D721Med (cell line): Measurements from ENCODE around the gene NR1I3.
A peak's percentile ranks its signal among the peaks of the same experiment; 100 is the strongest.

Experiments
- DNase-seq: peaks from one replicate; pipeline ENCODE4 v3.0.0; 2011; ENCODE audit warnings: low spot score; ENCODE audit not compliant: insufficient read length
- FAIRE-seq: peaks from 2 replicates; lab custom pipeline; 2011; peaks lifted over from hg19 to GRCh38; lab: Jason Lieb, UNC
- TF ChIP-seq, protein P1 (sequence below): IDR thresholded peaks from 2 replicates; pipeline ENCODE4 v1.5.1; 2012; ENCODE audit warnings: mild to moderate bottlenecking, control low read depth; ENCODE audit not compliant: insufficient read depth; ENCODE audit errors: missing control alignments

NR1I3 gene

DNA sequence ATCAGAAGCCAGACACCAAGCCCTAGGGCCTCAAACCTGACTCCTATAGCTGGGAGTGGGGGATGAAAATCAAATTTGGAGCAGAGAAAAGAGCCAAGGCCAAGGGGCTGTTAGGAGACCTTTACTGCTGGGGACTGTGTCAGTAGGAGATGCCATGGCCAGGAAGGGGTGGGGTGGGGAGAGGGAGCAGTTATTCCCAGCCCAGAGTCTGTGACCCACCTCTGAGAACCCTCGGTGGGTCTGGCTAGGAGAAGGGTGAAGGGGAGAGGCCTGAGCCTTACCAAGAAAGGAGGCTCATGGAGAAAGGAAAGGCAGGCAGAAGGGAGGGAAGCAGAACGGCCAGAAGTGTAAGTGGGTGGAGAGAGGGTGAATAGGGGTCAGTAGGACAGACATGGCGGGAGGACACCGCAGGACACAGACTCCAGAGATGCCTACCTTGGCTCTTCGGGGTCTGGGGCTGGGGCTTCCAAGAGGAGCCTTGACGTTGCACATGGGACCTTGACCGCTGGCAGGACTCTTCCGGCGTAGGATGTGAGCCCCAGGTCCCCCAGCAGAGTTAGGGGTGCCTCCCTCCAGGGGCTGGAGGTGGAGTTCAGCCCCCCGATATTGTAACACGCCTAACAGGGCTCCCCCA is 40.3 kb downstream of the NR1I3 start:
- TF ChIP-seq, protein P1, sequence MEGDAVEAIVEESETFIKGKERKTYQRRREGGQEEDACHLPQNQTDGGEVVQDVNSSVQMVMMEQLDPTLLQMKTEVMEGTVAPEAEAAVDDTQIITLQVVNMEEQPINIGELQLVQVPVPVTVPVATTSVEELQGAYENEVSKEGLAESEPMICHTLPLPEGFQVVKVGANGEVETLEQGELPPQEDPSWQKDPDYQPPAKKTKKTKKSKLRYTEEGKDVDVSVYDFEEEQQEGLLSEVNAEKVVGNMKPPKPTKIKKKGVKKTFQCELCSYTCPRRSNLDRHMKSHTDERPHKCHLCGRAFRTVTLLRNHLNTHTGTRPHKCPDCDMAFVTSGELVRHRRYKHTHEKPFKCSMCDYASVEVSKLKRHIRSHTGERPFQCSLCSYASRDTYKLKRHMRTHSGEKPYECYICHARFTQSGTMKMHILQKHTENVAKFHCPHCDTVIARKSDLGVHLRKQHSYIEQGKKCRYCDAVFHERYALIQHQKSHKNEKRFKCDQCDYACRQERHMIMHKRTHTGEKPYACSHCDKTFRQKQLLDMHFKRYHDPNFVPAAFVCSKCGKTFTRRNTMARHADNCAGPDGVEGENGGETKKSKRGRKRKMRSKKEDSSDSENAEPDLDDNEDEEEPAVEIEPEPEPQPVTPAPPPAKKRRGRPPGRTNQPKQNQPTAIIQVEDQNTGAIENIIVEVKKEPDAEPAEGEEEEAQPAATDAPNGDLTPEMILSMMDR = no peak
- FAIRE-seq = no peak
- no peak for DNase-seq

DNA sequence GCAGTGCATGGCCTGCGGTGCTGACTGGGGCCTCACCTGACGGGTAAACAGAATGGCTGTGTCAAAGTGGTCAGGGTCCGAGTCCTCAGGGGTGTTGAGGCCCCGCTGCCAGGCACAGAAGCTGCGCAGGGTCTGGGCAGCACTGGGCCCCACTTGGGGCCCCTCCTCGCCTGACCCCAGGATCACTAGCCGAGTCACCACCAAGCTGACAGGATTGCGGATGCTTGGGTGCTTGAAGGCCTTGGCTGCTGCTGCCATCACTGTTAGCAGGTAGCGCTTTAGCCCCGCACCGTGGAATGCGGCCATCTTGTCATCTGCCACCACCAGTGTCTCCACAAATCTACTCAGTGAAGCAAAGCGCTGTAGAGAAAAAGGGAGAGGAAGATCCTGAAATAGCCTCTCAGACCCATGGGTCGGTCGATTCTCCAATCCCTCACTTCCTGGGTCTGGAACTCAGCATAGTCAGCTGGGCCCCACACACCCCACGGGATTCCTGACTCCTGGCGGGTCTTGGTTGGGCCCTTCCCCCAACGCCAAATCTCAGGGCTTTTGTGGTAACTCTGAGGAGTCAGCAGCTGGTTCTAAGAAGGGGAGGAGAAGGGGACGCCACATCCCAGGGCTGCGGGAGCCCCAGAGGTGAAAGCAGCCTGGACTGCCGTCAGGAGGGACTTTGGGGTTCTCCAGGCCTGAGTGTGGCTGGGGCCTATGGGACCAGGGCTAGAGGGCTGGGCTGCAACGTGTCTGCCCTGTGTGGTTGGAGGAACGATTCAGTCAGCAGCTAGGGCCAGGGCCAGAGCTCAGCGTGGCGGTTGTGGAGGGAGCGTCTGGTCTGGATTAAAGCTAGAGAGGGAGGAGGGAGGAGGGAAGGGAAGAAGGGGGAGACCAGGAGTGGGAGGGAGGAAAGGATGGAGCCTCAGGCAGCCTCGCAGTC is 41.2 kb downstream of the NR1I3 start:
- FAIRE-seq (peak; percentile 56), DNase-seq (peak; percentile 85)
- TF ChIP-seq, protein P1 = no peak

DNA sequence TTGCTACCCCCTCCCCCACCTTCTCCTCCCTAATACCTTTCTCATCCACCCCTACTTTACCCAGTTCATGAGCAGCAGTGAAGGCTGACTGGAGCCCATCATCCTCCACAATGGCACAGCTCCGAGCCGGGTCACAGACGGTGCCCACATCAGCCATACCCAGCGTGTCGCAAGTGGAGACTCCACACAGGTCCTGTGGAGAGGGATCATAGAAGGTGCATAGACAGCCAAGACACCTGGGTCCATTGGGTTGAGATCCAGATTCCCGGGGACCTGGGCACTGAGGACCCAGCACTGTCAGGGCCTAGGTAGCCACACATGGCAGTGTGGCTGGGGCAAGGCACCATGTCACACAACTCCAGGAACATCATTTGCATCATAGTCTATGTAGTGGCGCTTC is 41.9 kb downstream of the NR1I3 start:
- DNase-seq = no peak
- no peak for FAIRE-seq
- TF ChIP-seq, protein P1 = no peak

DNA sequence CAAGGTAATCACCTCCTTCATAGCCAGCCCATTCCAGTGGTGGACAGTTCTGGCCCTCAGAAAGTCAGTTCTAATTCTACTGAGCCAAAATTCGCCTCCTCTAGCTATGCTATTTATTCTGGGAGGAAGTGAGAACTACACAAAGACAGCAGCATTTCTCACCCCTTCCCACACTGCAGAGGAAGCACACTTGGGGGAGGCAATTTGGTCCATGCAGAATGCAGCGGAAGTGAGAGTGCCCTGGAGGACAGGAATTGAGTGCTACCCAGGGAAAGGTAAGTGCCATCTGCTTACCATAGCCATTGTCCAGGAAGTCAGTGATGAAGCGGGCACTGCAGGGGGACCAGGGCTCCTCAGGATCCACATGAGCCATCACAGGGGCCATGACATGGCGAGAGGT is 42.8 kb downstream of the NR1I3 start:
- FAIRE-seq (no peak), DNase-seq (no peak)
- TF ChIP-seq, protein P1 = no peak

DNA sequence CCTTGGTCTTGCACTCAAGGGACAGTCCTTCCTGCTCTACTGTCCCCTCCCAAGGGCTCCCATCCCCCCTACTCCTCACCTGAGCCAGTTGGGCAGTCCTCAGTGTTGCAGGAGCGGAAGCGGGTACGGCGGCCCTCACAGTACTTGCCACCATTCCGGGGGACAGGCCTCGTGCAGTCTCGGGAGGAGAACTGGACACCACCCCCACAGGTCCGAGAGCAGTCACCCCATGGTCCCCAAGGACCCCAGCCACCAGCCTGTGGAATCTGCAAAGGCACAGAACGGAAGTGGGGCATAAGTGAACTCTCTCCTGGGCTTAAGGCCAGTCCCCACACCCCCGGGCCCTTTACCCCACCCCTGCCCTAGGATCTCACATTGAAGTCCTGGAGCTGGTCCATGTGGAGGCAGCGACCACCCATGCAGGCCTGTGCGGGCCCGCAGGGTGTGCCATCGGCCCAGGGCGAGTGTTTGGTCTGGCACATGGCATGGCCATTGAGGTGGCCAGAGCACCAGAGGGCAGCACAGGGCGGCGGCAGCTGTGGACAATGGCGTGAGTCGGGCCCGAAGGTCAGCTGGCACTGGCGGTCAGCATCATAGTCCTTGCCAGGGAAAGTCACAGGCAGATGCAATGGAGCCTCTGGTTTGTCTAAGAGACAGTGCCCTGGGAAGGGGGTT is 44.3 kb downstream of the NR1I3 start:
- TF ChIP-seq, protein P1 = no peak
- FAIRE-seq (no peak), DNase-seq (no peak)

DNA sequence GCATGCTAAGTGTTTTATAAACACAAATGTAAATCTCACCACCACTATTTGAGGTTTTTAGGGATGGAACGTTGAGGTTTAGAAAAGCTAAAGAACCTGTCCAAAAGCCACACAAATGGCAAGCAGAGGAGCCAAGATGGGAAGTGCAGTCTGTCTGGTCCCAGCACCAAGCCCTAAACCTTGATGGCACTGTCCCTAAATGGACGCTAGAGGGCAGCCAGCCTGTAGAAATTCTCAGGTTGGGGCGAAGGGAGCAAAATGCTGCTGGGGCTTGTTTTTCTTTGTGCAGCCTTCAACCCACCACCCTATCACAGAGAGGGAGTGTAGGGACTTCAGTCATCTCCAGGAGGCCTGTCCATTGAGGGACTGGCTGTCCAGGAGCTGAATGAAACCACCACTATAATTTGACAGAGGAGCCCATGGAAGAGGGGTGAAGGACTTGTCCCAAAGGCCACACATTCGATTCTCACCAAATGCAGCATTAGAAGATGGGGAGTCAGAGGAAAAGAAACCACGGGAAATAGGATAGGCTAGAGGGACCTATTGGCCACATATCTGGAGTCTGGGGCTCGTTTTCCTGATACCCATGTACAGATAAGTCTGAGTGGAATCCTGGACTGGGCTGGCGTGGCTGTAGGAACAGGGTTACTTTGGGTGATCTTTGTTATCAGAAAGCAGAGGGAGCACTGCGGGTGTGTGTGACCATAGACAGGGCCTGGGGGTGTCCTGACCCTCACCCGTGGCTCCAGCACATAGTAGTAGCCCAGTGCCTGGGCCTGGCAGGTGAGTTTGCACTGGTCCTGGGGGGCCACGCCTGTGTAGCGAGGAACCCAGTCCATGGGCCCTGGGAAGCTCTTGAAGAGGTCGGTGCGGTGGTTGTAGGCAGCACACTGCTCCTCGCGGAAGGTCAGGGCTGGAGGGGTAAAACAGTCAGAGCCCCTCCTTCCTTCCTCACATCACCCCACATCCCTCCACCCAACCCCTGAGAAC is 45.2 kb downstream of the NR1I3 start:
- TF ChIP-seq, protein P1 = peak; percentile 99
- FAIRE-seq = peak; percentile 80

More for the DNA sequence above, 45.2 kb downstream of the NR1I3 start:
- peak; percentile 90 for DNase-seq
